ENCODE data around the gene TADA3.

- TF ChIP-seq KDM1A (IDR thresholded peaks at IDR 0.05) (no peak), SMAD4 (CRISPR knock-in tag; conservative IDR thresholded peaks at IDR 0.05) (no peak), BRF2 (IDR thresholded peaks at IDR 0.05; ENCODE audit: borderline replicate concordance, insufficient read depth, insufficient read length) (no peak), POLR2A (conservative IDR thresholded peaks at IDR 0.05) (peak; percentile 6), RAD21 (CRISPR knock-in tag; conservative IDR thresholded peaks at IDR 0.05 in 1 of 2, IDR thresholded peaks at IDR 0.05 in 1 of 2) (peak in 1 of 2 experiments; percentile 24; a peak in 1 of 4 replicates), MCM2 (IDR thresholded peaks at IDR 0.05; ENCODE audit: low read depth) (no peak), MYC (IDR thresholded peaks at IDR 0.05; ENCODE audit: low read depth, low read length) (0 out of 2 replicates have a peak, but pooled peaks have one; percentile 6), MYC (CRISPR knock-in tag; IDR thresholded peaks at IDR 0.05; ENCODE audit: borderline replicate concordance, low read depth) (0 out of 2 replicates have a peak, but pooled peaks have one; percentile 27), TRIM25 (IDR thresholded peaks at IDR 0.05; ENCODE audit: borderline replicate concordance) (no peak), SRSF7 (optimal IDR thresholded peaks at IDR 0.05; ENCODE audit: low read depth, low read length) (no peak), ARID3A (IDR thresholded peaks at IDR 0.05; ENCODE audit: borderline replicate concordance, low read depth, low read length) (no peak)
These were observed 998 bp upstream of the TADA3 start for GRCh38 chr3:9793161-9793781.

Data from K562 (cell line).